ENCODE data around the gene FKBP2.

The FKBP2 gene

GRCh38 chr11:64266339-64266738 lies 25.4 kb downstream of the FKBP2 start:
- peaks cover 9% of the 10 kb centered on the region for H3K79me2 ChIP-seq (ENCODE audit: control insufficient read depth, insufficient read depth, low read length, poor library complexity)
- H3K4me1 ChIP-seq (ENCODE audit: control insufficient read depth in 1 of 2, insufficient read depth in 2 of 2, low read length in 2 of 2) = peaks cover 37 to 42% of the 10 kb centered on the region in 2 experiments
- no peak overlapping the region for H4K12ac ChIP-seq (ENCODE audit: low read depth, low read length)
- H2AFZ ChIP-seq (ENCODE audit: insufficient read depth, low read length, poor library complexity) = no peak overlapping the region
- DNase-seq = no peak
- no peak overlapping the region for H3K23ac ChIP-seq (ENCODE audit: low read length)
- H2BK5ac ChIP-seq (ENCODE audit: low read depth, low read length, poor library complexity) = no peak overlapping the region
- no peak overlapping the region for H2BK120ac ChIP-seq (ENCODE audit: insufficient read depth, low read length, poor library complexity)
- H3K27ac ChIP-seq (ENCODE audit: low read depth, low read length) = no peak overlapping the region
- no peak overlapping the region for H3K9ac ChIP-seq (ENCODE audit: low read length)
- no peak overlapping the region for H3K4ac ChIP-seq (ENCODE audit: low read depth, low read length)
- no peak overlapping the region for H3K4me2 ChIP-seq (ENCODE audit: low read length)
- no peak overlapping the region for H3K18ac ChIP-seq (ENCODE audit: low read length)
- WGBS (ENCODE audit: extremely low coverage, insufficient coverage, insufficient read length) = no CpG with 5 or more reads among the region's 15 CpGs
- no peaks in the 10 kb centered on the region for H3K27me3 ChIP-seq (ENCODE audit: insufficient read depth, low read length)
- no peak overlapping the region for H4K91ac ChIP-seq (ENCODE audit: low read depth, low read length)
- peaks cover 35% of the 10 kb centered on the region for H3K79me1 ChIP-seq (ENCODE audit: low read length)
- no peak overlapping the region for H4K8ac ChIP-seq (ENCODE audit: low read depth, low read length)
- no peak overlapping the region for H3K14ac ChIP-seq (ENCODE audit: low read length)
- H3K4me3 ChIP-seq (ENCODE audit: low read depth, low read length) = no peak overlapping the region
- no peak overlapping the region for H2BK12ac ChIP-seq (ENCODE audit: low read length)
- H3K9me3 ChIP-seq (ENCODE audit: insufficient read depth, low read depth, low read length) = peaks cover 2% of the 10 kb centered on the region
- peaks cover 55 to 57% of the 10 kb centered on the region in 2 experiments for H3K36me3 ChIP-seq (ENCODE audit: control insufficient read depth in 1 of 2, insufficient read depth in 2 of 2, low read length in 2 of 2)
- H2AK5ac ChIP-seq (ENCODE audit: low read length) = no peak overlapping the region

GRCh38 chr11:64267207-64267945 lies 26.5 kb downstream of the FKBP2 start:
- H3K4me1 ChIP-seq (ENCODE audit: control insufficient read depth in 1 of 2, insufficient read depth in 2 of 2, low read length in 2 of 2) = peaks cover 35 to 41% of the 10 kb centered on the region in 2 experiments
- no peak overlapping the region for H2BK120ac ChIP-seq (ENCODE audit: insufficient read depth, low read length, poor library complexity)
- H2BK12ac ChIP-seq (ENCODE audit: low read length) = no peak overlapping the region
- H3K27ac ChIP-seq (ENCODE audit: low read depth, low read length) = no peak overlapping the region
- H3K36me3 ChIP-seq (ENCODE audit: control insufficient read depth in 1 of 2, insufficient read depth in 2 of 2, low read length in 2 of 2) = peaks cover 46 to 50% of the 10 kb centered on the region in 2 experiments
- no peak overlapping the region for H3K4ac ChIP-seq (ENCODE audit: low read depth, low read length)
- no CpG with 5 or more reads among the region's 27 CpGs for WGBS (ENCODE audit: extremely low coverage, insufficient coverage, insufficient read length)
- no peak overlapping the region for H2AK5ac ChIP-seq (ENCODE audit: low read length)
- no peak overlapping the region for H3K14ac ChIP-seq (ENCODE audit: low read length)
- no peak overlapping the region for H3K18ac ChIP-seq (ENCODE audit: low read length)
- peaks cover 2% of the 10 kb centered on the region for H3K9me3 ChIP-seq (ENCODE audit: insufficient read depth, low read depth, low read length)
- H4K8ac ChIP-seq (ENCODE audit: low read depth, low read length) = no peak overlapping the region
- no peak overlapping the region for H4K91ac ChIP-seq (ENCODE audit: low read depth, low read length)
- no peak overlapping the region for H3K23ac ChIP-seq (ENCODE audit: low read length)
- H3K4me2 ChIP-seq (ENCODE audit: low read length) = no peak overlapping the region
- H2BK5ac ChIP-seq (ENCODE audit: low read depth, low read length, poor library complexity) = no peak overlapping the region
- H4K12ac ChIP-seq (ENCODE audit: low read depth, low read length) = no peak overlapping the region
- peaks cover 13% of the 10 kb centered on the region for H3K79me2 ChIP-seq (ENCODE audit: control insufficient read depth, insufficient read depth, low read length, poor library complexity)
- H3K4me3 ChIP-seq (ENCODE audit: low read depth, low read length) = no peak overlapping the region
- peaks cover 40% of the 10 kb centered on the region for H3K79me1 ChIP-seq (ENCODE audit: low read length)
- peak in 1 of 2 donors; percentile 23 for DNase-seq
- H3K9ac ChIP-seq (ENCODE audit: low read length) = no peak overlapping the region
- no peak overlapping the region for H2AFZ ChIP-seq (ENCODE audit: insufficient read depth, low read length, poor library complexity)
- H3K27me3 ChIP-seq (ENCODE audit: insufficient read depth, low read length) = no peaks in the 10 kb centered on the region

GRCh38 chr11:64268025-64268892 lies 27.4 kb downstream of the FKBP2 start:
- Histone ChIP-seq H3K18ac (ENCODE audit: low read length) (peak overlapping the region; percentile 15), H3K9me3 (ENCODE audit: insufficient read depth, low read depth, low read length) (no peaks in the 10 kb centered on the region), H3K14ac (ENCODE audit: low read length) (peak overlapping the region; percentile 96), H3K4me3 (ENCODE audit: low read depth, low read length) (peak overlapping the region; percentile 21), H2AFZ (ENCODE audit: insufficient read depth, low read length, poor library complexity) (peak overlapping the region; percentile 6), H2BK120ac (ENCODE audit: insufficient read depth, low read length, poor library complexity) (peak overlapping the region; percentile 8), H3K79me2 (ENCODE audit: control insufficient read depth, insufficient read depth, low read length, poor library complexity) (peaks cover 13% of the 10 kb centered on the region), H4K91ac (ENCODE audit: low read depth, low read length) (peak overlapping the region; percentile 96), H3K4me2 (ENCODE audit: low read length) (peak overlapping the region; percentile 92), H2BK12ac (ENCODE audit: low read length) (peak overlapping the region; percentile 39), H3K79me1 (ENCODE audit: low read length) (peaks cover 35% of the 10 kb centered on the region), H3K4me1 (ENCODE audit: control insufficient read depth in 1 of 2, insufficient read depth in 2 of 2, low read length in 2 of 2) (peaks cover 27 to 32% of the 10 kb centered on the region in 2 experiments), H3K27me3 (ENCODE audit: insufficient read depth, low read length) (no peaks in the 10 kb centered on the region), H2BK5ac (ENCODE audit: low read depth, low read length, poor library complexity) (peak overlapping the region; percentile 8), H2AK5ac (ENCODE audit: low read length) (peak overlapping the region; percentile 57), H3K36me3 (ENCODE audit: control insufficient read depth in 1 of 2, insufficient read depth in 2 of 2, low read length in 2 of 2) (peaks cover 42 to 46% of the 10 kb centered on the region in 2 experiments), H4K12ac (ENCODE audit: low read depth, low read length) (peak overlapping the region; percentile 46), H3K4ac (ENCODE audit: low read depth, low read length) (no peak overlapping the region), H3K23ac (ENCODE audit: low read length) (no peak overlapping the region), H3K9ac (ENCODE audit: low read length) (no peak overlapping the region), H3K27ac (ENCODE audit: low read depth, low read length) (peak overlapping the region; percentile 97), H4K8ac (ENCODE audit: low read depth, low read length) (peak overlapping the region; percentile 10)
- no CpG with 5 or more reads among the region's 23 CpGs for WGBS (ENCODE audit: extremely low coverage, insufficient coverage, insufficient read length)
- DNase-seq = peak in 1 of 2 donors; percentile 83

- peaks cover 13% of the 10 kb centered on the region for H3K79me2 ChIP-seq (ENCODE audit: control insufficient read depth, insufficient read depth, low read length, poor library complexity)
- WGBS (ENCODE audit: extremely low coverage, insufficient coverage, insufficient read length) = no CpG with 5 or more reads among the region's 34 CpGs
- peaks cover 20 to 24% of the 10 kb centered on the region in 2 experiments for H3K4me1 ChIP-seq (ENCODE audit: control insufficient read depth in 1 of 2, insufficient read depth in 2 of 2, low read length in 2 of 2)
- DNase-seq = peak; percentile 64 to 77
- peak overlapping the region; percentile 89 for H4K12ac ChIP-seq (ENCODE audit: low read depth, low read length)
- peak overlapping the region; percentile 67 for H3K4ac ChIP-seq (ENCODE audit: low read depth, low read length)
- H2AK5ac ChIP-seq (ENCODE audit: low read length) = peak overlapping the region; percentile 55
- peaks cover 29% of the 10 kb centered on the region for H3K79me1 ChIP-seq (ENCODE audit: low read length)
- peak overlapping the region; percentile 0 for H2BK12ac ChIP-seq (ENCODE audit: low read length)
- peak overlapping the region; percentile 85 for H3K18ac ChIP-seq (ENCODE audit: low read length)
- H4K8ac ChIP-seq (ENCODE audit: low read depth, low read length) = peak overlapping the region; percentile 92
- peak overlapping the region; percentile 64 for H2AFZ ChIP-seq (ENCODE audit: insufficient read depth, low read length, poor library complexity)
- H3K9me3 ChIP-seq (ENCODE audit: insufficient read depth, low read depth, low read length) = no peaks in the 10 kb centered on the region
- peak overlapping the region; percentile 90 for H2BK5ac ChIP-seq (ENCODE audit: low read depth, low read length, poor library complexity)
- no peak overlapping the region for H3K23ac ChIP-seq (ENCODE audit: low read length)
- H4K91ac ChIP-seq (ENCODE audit: low read depth, low read length) = peak overlapping the region; percentile 96
- H2BK120ac ChIP-seq (ENCODE audit: insufficient read depth, low read length, poor library complexity) = peak overlapping the region; percentile 91
- peak overlapping the region; percentile 90 for H3K9ac ChIP-seq (ENCODE audit: low read length)
- H3K27me3 ChIP-seq (ENCODE audit: insufficient read depth, low read length) = no peaks in the 10 kb centered on the region
- peak overlapping the region; percentile 92 for H3K4me2 ChIP-seq (ENCODE audit: low read length)
- H3K14ac ChIP-seq (ENCODE audit: low read length) = peak overlapping the region; percentile 96
- peak overlapping the region; percentile 70 for H3K4me3 ChIP-seq (ENCODE audit: low read depth, low read length)
- H3K36me3 ChIP-seq (ENCODE audit: control insufficient read depth in 1 of 2, insufficient read depth in 2 of 2, low read length in 2 of 2) = peaks cover 34 to 39% of the 10 kb centered on the region in 2 experiments
- peak overlapping the region; percentile 97 for H3K27ac ChIP-seq (ENCODE audit: low read depth, low read length)
These were observed 28.1 kb downstream of the FKBP2 start for GRCh38 chr11:64268893-64269539.

Measured in trophoblast cell (in vitro differentiated cells and primary cell).